Measurements from ENCODE around the gene GP1BB. TPM values are rescaled to one million over a fixed set of nuclear protein-coding genes. Genes with fewer than 3 reads are reported as not detected.

The GP1BB gene
- total RNA-seq, 4 donors from 2014 or later, result 3.3 to 5.9 (median 4.7) TPM

GRCh38 chr22:19751497-19752245, 28.3 kb downstream of the GP1BB start:
- Histone ChIP-seq H3K4me3 (no peak overlapping the region), H3K27ac (no peak overlapping the region), H3K9me3 (no peaks in the 10 kb centered on the region), H3K36me3 (no peaks in the 10 kb centered on the region), H3K4me1 (peaks cover 0 to 23% (median 10%) of the 10 kb centered on the region in 4 donors), H3K27me3 (peaks cover 0 to 33% of the 10 kb centered on the region in 2 donors)
- DNase-seq (ENCODE audit: low spot score in 2 of 2), result no peak
- no peak for TF ChIP-seq CTCF (IDR thresholded peaks at IDR 0.05)
- TF ChIP-seq POLR2A (IDR thresholded peaks at IDR 0.05), result no peak
- TF ChIP-seq EP300 (IDR thresholded peaks at IDR 0.05), result no peak
- WGBS, 2 donors, result 82 to 86% methylated on average over 8 to 9 of the region's 14 CpGs

- no peaks in the 10 kb centered on the region for H3K9me3 ChIP-seq
- H3K36me3 ChIP-seq, result no peaks in the 10 kb centered on the region
- 86 to 92% methylated on average over 8 to 9 of the region's 10 CpGs for WGBS, 2 donors
- no peak overlapping the region for H3K4me3 ChIP-seq
- TF ChIP-seq CTCF (IDR thresholded peaks at IDR 0.05), result no peak
- no peak for TF ChIP-seq POLR2A (IDR thresholded peaks at IDR 0.05)
- no peak for TF ChIP-seq EP300 (IDR thresholded peaks at IDR 0.05)
- peaks cover 0 to 49% of the 10 kb centered on the region in 2 donors for H3K27me3 ChIP-seq
- peaks cover 0 to 32% (median 16%) of the 10 kb centered on the region in 4 donors for H3K4me1 ChIP-seq
- no peak overlapping the region for H3K27ac ChIP-seq
- DNase-seq (ENCODE audit: low spot score in 2 of 2), result no peak
Measured at GRCh38 chr22:19753090-19753842, 29.9 kb downstream of the GP1BB start.

- DNase-seq (ENCODE audit: low spot score in 2 of 2), result no peak
- Histone ChIP-seq H3K27me3 (peaks cover 0 to 58% of the 10 kb centered on the region in 2 donors), H3K4me3 (no peak overlapping the region), H3K9me3 (no peaks in the 10 kb centered on the region), H3K27ac (no peak overlapping the region), H3K4me1 (peaks cover 0 to 41% (median 16%) of the 10 kb centered on the region in 4 donors), H3K36me3 (no peaks in the 10 kb centered on the region)
- 71 to 73% methylated on average over 14 of the region's 14 CpGs for WGBS, 2 donors
- no peak for TF ChIP-seq POLR2A (IDR thresholded peaks at IDR 0.05)
- TF ChIP-seq EP300 (IDR thresholded peaks at IDR 0.05), result no peak
- no peak for TF ChIP-seq CTCF (IDR thresholded peaks at IDR 0.05)
Measured at GRCh38 chr22:19753996-19754700, 30.8 kb downstream of the GP1BB start.

- H3K36me3 ChIP-seq, result no peaks in the 10 kb centered on the region
- H3K4me3 ChIP-seq, result no peak overlapping the region
- no peak for DNase-seq (ENCODE audit: low spot score in 2 of 2)
- TF ChIP-seq CTCF (IDR thresholded peaks at IDR 0.05), result no peak
- TF ChIP-seq EP300 (IDR thresholded peaks at IDR 0.05), result no peak
- TF ChIP-seq POLR2A (IDR thresholded peaks at IDR 0.05), result no peak
- peaks cover 0 to 63% of the 10 kb centered on the region in 2 donors for H3K27me3 ChIP-seq
- H3K27ac ChIP-seq, result no peak overlapping the region
- 37 to 48% methylated on average over 6 to 12 of the region's 14 CpGs for WGBS, 2 donors
- peaks cover 0 to 47% (median 19%) of the 10 kb centered on the region in 4 donors for H3K4me1 ChIP-seq
- H3K9me3 ChIP-seq, result no peaks in the 10 kb centered on the region
Measured at GRCh38 chr22:19754701-19755144, 31.4 kb downstream of the GP1BB start.

All from tibial nerve (tissue), 4 donors.